ENCODE measurements around the gene COQ9. TPM values are rescaled to one million over a fixed set of nuclear protein-coding genes. Genes with fewer than 3 reads are reported as not detected.
A peak's percentile ranks its signal among the peaks of the same experiment; 100 is the strongest.

The COQ9 gene
- total RNA-seq, 2 donors from 2014 or later, result 38.7 to 56.0 TPM

DNA sequence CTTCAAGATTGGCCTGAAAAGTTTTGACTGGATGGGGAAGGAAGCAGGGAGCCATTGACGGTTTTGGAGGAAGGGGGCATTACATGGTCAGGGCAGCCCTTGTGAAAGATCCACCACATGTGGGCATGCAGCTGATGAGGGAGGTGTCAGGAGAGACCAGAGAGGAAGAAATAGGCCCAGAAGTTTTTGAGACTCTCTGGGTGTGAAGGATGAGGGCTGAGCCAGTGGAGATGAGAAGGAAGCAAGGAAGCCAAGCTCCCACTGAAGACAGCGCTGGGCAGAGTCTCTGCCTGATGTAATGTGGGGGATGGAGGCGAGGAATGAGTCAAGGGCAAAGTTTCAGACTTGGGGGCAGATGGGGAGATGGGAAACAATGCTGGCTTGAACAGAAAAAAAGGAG, 42.2 kb upstream of the COQ9 start:
- H3K9me3 ChIP-seq, result no peaks in the 10 kb centered on the region
- no peak overlapping the region for H3K4me3 ChIP-seq
- TF ChIP-seq, protein P1, sequence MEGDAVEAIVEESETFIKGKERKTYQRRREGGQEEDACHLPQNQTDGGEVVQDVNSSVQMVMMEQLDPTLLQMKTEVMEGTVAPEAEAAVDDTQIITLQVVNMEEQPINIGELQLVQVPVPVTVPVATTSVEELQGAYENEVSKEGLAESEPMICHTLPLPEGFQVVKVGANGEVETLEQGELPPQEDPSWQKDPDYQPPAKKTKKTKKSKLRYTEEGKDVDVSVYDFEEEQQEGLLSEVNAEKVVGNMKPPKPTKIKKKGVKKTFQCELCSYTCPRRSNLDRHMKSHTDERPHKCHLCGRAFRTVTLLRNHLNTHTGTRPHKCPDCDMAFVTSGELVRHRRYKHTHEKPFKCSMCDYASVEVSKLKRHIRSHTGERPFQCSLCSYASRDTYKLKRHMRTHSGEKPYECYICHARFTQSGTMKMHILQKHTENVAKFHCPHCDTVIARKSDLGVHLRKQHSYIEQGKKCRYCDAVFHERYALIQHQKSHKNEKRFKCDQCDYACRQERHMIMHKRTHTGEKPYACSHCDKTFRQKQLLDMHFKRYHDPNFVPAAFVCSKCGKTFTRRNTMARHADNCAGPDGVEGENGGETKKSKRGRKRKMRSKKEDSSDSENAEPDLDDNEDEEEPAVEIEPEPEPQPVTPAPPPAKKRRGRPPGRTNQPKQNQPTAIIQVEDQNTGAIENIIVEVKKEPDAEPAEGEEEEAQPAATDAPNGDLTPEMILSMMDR (IDR thresholded peaks at IDR 0.05), result no peak
- TF ChIP-seq POLR2A (IDR thresholded peaks at IDR 0.05), result no peak
- 71 to 74% methylated on average over 3 of the region's 3 CpGs for WGBS, 2 donors
- no peaks in the 10 kb centered on the region for H3K36me3 ChIP-seq (replicated peaks in 1 of 2; ENCODE audit: insufficient read depth in 1 of 2, low read depth in 2 of 2)
- intact Hi-C loops (cut with DNase I), result no loop called here
- no peak for DNase-seq
- H3K27me3 ChIP-seq, result no peaks in the 10 kb centered on the region
- ATAC-seq, result no peak
- H3K4me1 ChIP-seq, result no peaks in the 10 kb centered on the region
- H3K27ac ChIP-seq, result no peak overlapping the region

DNA sequence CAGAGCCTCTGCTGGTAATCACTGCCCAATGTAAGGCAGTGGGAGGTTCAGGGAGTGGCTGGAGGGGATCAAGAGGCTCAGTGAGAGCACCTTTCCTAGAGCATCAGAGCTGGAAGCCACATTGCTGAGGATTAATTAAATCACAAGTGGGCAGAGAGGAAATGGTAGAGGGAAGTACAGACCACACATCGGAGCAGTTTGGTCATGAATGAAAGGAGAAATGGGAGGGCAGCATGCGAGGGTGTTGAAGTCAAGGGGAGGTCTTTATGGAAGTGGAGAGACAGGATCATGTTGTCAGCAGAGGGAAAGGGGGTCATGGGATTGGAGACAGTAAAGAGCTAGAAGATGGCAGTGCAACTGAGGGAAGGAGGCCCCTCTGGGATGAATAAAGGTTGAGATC, 40.4 kb upstream of the COQ9 start:
- ATAC-seq (no peak), DNase-seq (no peak)
- Histone ChIP-seq H3K27ac (no peak overlapping the region), H3K36me3 (replicated peaks in 1 of 2; ENCODE audit: insufficient read depth in 1 of 2, low read depth in 2 of 2) (no peaks in the 10 kb centered on the region), H3K4me1 (no peaks in the 10 kb centered on the region), H3K27me3 (no peaks in the 10 kb centered on the region), H3K9me3 (no peaks in the 10 kb centered on the region), H3K4me3 (no peak overlapping the region)
- 63 to 72% methylated on average over 2 of the region's 2 CpGs for WGBS, 2 donors
- intact Hi-C loops (cut with DNase I), result no loop called here
- TF ChIP-seq POLR2A (IDR thresholded peaks at IDR 0.05), result no peak
- TF ChIP-seq, protein P1 (IDR thresholded peaks at IDR 0.05), result no peak

DNA sequence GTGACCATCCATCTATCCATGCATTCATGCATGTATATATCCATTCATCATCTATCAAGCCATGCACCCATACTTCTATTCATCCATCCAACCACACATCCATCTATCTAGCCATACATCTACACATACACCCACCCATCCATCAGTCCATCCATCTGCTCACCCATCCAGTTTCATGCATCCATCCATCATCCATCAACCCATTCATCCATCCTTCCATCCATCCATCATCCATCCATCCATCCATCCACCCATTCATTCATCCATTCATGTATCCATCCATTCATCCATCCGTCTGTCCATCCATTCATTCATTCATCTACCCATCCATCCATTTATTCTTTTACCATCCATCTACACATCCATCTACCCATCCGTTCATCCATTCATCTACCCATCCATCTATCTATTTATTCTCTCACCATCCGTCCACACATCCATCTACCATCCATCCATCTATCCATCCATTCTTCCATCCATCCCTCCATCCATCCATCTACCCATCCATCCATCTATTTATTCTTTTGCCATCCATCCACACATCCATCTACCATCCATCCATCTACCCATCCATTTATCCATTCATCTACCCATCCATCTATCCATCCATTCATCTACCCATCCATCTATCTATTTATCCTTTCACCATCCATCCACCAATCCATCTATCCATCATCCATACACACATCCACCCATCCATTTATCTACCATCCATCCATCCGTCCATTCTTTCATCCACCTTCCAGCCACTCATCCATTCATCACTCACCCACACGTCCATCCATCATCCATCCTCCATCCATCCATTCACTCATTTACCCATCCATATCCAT, 39.5 kb upstream of the COQ9 start:
- no peaks in the 10 kb centered on the region for H3K9me3 ChIP-seq
- no peak overlapping the region for H3K4me3 ChIP-seq
- WGBS, 2 donors, result 67 to 79% methylated on average over 5 of the region's 5 CpGs
- intact Hi-C loops (cut with DNase I), result no loop called here
- DNase-seq, result no peak
- H3K27me3 ChIP-seq, result no peaks in the 10 kb centered on the region
- no peaks in the 10 kb centered on the region for H3K4me1 ChIP-seq
- no peaks in the 10 kb centered on the region for H3K36me3 ChIP-seq (replicated peaks in 1 of 2; ENCODE audit: insufficient read depth in 1 of 2, low read depth in 2 of 2)
- no peak overlapping the region for H3K27ac ChIP-seq
- ATAC-seq, result no peak
- no peak for TF ChIP-seq POLR2A (IDR thresholded peaks at IDR 0.05)
- TF ChIP-seq, protein P1 (IDR thresholded peaks at IDR 0.05), result no peak

DNA sequence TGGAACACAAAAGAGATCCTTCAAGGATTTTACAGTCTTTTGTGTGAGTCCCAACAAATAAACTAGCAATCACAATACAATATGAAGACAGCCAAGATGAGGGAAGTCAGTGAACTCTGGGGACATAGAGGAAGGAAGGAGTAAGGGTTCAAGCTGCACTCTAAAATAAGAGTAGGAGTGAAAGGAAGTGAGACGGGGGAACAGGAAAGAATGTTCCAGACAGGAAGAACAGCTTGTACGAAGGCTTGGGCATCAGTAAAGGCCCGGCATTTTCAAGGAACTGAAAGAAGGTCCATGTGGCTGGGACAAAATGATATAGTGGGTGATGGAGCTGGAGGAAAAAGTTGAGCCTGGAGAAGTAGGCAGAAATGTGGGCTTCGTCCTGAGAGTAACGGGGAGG, 38.2 kb upstream of the COQ9 start:
- Histone ChIP-seq H3K4me1 (no peaks in the 10 kb centered on the region), H3K27me3 (no peaks in the 10 kb centered on the region), H3K4me3 (no peak overlapping the region), H3K27ac (no peak overlapping the region), H3K36me3 (replicated peaks in 1 of 2; ENCODE audit: insufficient read depth in 1 of 2, low read depth in 2 of 2) (no peaks in the 10 kb centered on the region), H3K9me3 (no peaks in the 10 kb centered on the region)
- TF ChIP-seq POLR2A (IDR thresholded peaks at IDR 0.05), result no peak
- ATAC-seq, result no peak
- DNase-seq, result peak in 1 of 4 donors; percentile 27
- 69 to 76% methylated on average over 5 of the region's 5 CpGs for WGBS, 2 donors
- intact Hi-C loops (cut with DNase I), result no loop called here

DNA sequence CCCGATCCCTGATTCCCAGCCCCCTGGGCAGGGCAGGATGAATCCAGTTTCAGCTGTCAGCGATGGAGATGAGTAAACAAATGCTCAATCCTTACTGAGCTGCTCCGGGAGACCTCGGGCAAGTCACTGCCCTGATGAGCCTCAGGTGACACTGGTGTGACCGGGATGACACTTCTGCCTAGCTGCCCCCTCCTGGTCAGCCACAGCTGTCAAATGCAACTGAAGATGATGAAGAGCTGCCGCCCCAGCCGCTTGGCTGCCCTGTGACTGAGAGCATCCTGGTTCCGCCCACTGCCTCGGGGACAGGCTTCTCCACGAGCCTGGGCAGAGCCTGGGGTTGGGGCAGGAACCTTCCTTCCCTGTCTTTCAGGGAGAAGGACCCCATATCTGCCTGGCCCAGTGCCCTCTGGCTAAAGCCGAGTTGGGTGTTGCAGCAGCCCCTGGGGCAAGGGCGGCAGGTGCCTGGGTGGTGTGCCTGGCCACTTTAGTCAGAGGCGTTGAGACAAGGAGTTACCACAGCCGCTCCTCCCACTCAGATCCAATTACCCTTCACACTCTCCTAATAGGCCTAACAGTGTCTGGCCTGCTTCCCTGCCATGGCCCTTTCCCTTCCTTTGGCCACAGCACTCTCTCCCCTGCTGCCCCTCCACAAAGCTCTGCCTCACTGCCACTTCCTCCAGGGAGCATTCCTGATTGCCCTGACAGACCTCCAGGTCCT, 37.2 kb upstream of the COQ9 start:
- no peak for TF ChIP-seq POLR2A (IDR thresholded peaks at IDR 0.05)
- TF ChIP-seq, protein P1 (IDR thresholded peaks at IDR 0.05), result no peak
- DNase-seq (no peak), ATAC-seq (no peak)
- no peaks in the 10 kb centered on the region for H3K36me3 ChIP-seq (replicated peaks in 1 of 2; ENCODE audit: insufficient read depth in 1 of 2, low read depth in 2 of 2)
- H3K9me3 ChIP-seq, result no peaks in the 10 kb centered on the region
- H3K27ac ChIP-seq, result no peak overlapping the region
- no peaks in the 10 kb centered on the region for H3K4me1 ChIP-seq
- H3K27me3 ChIP-seq, result no peaks in the 10 kb centered on the region
- 59 to 62% methylated on average over 6 to 14 of the region's 14 CpGs for WGBS, 2 donors
- intact Hi-C loops (cut with DNase I), result no loop called here
- H3K4me3 ChIP-seq, result no peak overlapping the region
